ENCODE measurements around the gene ZCCHC12.

The ZCCHC12 gene

GRCh38 chrX:118872102-118872566 lies 48.5 kb downstream of the ZCCHC12 start:
- DNase-seq (ENCODE audit: low spot score) = no peak

Data from RKO (cell line).